Measurements from ENCODE around the gene TCF20.

GRCh38 chr22:42284202-42284591 is 13.7 kb upstream of the TCF20 start:
- no peak for TF ChIP-seq CTCF (IDR thresholded peaks at IDR 0.05; ENCODE audit: poor library complexity)
- TF ChIP-seq EZH2phosphoT487 (IDR thresholded peaks at IDR 0.05; ENCODE audit: low read depth, severe bottlenecking, unreplicated experiment) = no peak

All from hepatocyte (in vitro differentiated cells).